H9 (cell line): ENCODE data around the gene ZNF593. TPM values are rescaled to one million over a fixed set of nuclear protein-coding genes. Genes with fewer than 3 reads are reported as not detected.

ENCODE experiments used
- DNase-seq: peaks from one replicate; pipeline ENCODE4 v3.0.0-alpha.2; 2017
- H2AFZ ChIP-seq: one replicate; pipeline ENCODE4 v1.6.1; 2013; ENCODE audit warnings: mild to moderate bottlenecking, low read length, control low read depth, moderate library complexity
- H2AK5ac ChIP-seq: 2 replicates; pipeline ENCODE4 v1.6.1; 2013; ENCODE audit warnings: low read length, control low read depth, mixed read lengths; ENCODE audit not compliant: insufficient read length
- H2BK120ac ChIP-seq: one replicate; pipeline ENCODE4 v1.6.1; 2013; ENCODE audit warnings: low read depth, mild to moderate bottlenecking, low read length, control low read depth, inconsistent platforms; ENCODE audit not compliant: poor library complexity, severe bottlenecking
- H2BK12ac ChIP-seq: 2 replicates; pipeline ENCODE4 v1.6.1; 2013; ENCODE audit warnings: low read length, control low read depth, mixed read lengths, low read depth; ENCODE audit not compliant: insufficient read length
- H2BK15ac ChIP-seq: 2 replicates; pipeline ENCODE4 v1.6.1; 2013; ENCODE audit warnings: low read depth, low read length, control low read depth
- H2BK20ac ChIP-seq: one replicate; pipeline ENCODE4 v1.6.1; 2013; ENCODE audit warnings: low read depth, mild to moderate bottlenecking, low read length, control low read depth, inconsistent platforms; ENCODE audit not compliant: poor library complexity, severe bottlenecking
- H2BK5ac ChIP-seq: 2 replicates; pipeline ENCODE4 v1.6.1; 2013; ENCODE audit warnings: low read length, control low read depth, mixed read lengths; ENCODE audit not compliant: insufficient read length
- H3K14ac ChIP-seq: 2 replicates; pipeline ENCODE4 v1.6.1; 2013; ENCODE audit warnings: low read length, control low read depth; ENCODE audit not compliant: insufficient read depth
- H3K18ac ChIP-seq: 2 replicates; pipeline ENCODE4 v1.6.1; 2013; ENCODE audit warnings: low read depth, mild to moderate bottlenecking, mixed read lengths, low read length, control low read depth; ENCODE audit not compliant: insufficient read length
- H3K23ac ChIP-seq: 2 replicates; pipeline ENCODE4 v1.6.1; 2013; ENCODE audit warnings: low read length, control low read depth, mixed read lengths, low read depth; ENCODE audit not compliant: insufficient read length
- H3K23me2 ChIP-seq: 2 replicates; pipeline ENCODE4 v1.6.1; 2013; ENCODE audit warnings: low read depth, mild to moderate bottlenecking, mixed read lengths, low read length, control low read depth; ENCODE audit not compliant: insufficient read length, poor library complexity, severe bottlenecking
- H3K27ac ChIP-seq: 2 replicates; pipeline ENCODE4 v1.5.1; 2013; ENCODE audit warnings: low read length, control low read depth, mixed read lengths, low read depth; ENCODE audit not compliant: insufficient read length
- H3K27me3 ChIP-seq: 2 replicates; pipeline ENCODE4 v1.6.1; 2013; ENCODE audit warnings: low read length, control low read depth, inconsistent platforms; ENCODE audit not compliant: insufficient read depth
- H3K4ac ChIP-seq: 2 replicates; pipeline ENCODE4 v1.6.1; 2013; ENCODE audit warnings: low read depth, mild to moderate bottlenecking, control low read depth, inconsistent platforms, low read length, moderate library complexity
- H3K4me1 ChIP-seq: 2 replicates; pipeline ENCODE4 v1.6.1; 2013; ENCODE audit warnings: low read length, control low read depth, inconsistent platforms; ENCODE audit not compliant: insufficient read depth
- H3K4me2 ChIP-seq: 2 replicates; pipeline ENCODE4 v1.6.1; 2013; ENCODE audit warnings: low read length, control low read depth, mixed read lengths; ENCODE audit not compliant: insufficient read length, insufficient read depth
- H3K56ac ChIP-seq: 2 replicates; pipeline ENCODE4 v1.6.1; 2013; ENCODE audit warnings: low read depth, mild to moderate bottlenecking, mixed read lengths, low read length, control low read depth; ENCODE audit not compliant: insufficient read length
- H3K79me1 ChIP-seq: 2 replicates; pipeline ENCODE4 v1.6.1; 2013; ENCODE audit warnings: low read depth, mild to moderate bottlenecking, moderate library complexity, low read length, control low read depth, inconsistent platforms; ENCODE audit not compliant: insufficient read depth, poor library complexity, severe bottlenecking
- H3K79me2 ChIP-seq: 2 replicates; pipeline ENCODE4 v1.6.1; 2013; ENCODE audit warnings: low read length, control low read depth, inconsistent platforms; ENCODE audit not compliant: insufficient read depth
- H3K9ac ChIP-seq: 2 replicates; pipeline ENCODE4 v1.6.1; 2013; ENCODE audit warnings: low read length, control low read depth, mixed read lengths; ENCODE audit not compliant: insufficient read length; ENCODE audit errors: extremely low read depth
- H3K9me3 ChIP-seq: one replicate; pipeline ENCODE4 v1.6.1; 2013; ENCODE audit warnings: low read depth, low read length, inconsistent platforms; ENCODE audit not compliant: control insufficient read depth
- H3T11ph ChIP-seq: one replicate; pipeline ENCODE4 v1.6.1; 2013; ENCODE audit warnings: mild to moderate bottlenecking, low read length, control low read depth, inconsistent platforms
- H4K20me1 ChIP-seq: one replicate; pipeline ENCODE4 v1.6.1; 2013; ENCODE audit not compliant: control insufficient read depth, insufficient read length, insufficient read depth
- H4K5ac ChIP-seq: 2 replicates; pipeline ENCODE4 v1.6.1; 2013; ENCODE audit warnings: low read depth, mild to moderate bottlenecking, mixed read lengths, low read length, control low read depth; ENCODE audit not compliant: insufficient read length
- H4K8ac ChIP-seq: replicated peaks from 2 replicates; pipeline ENCODE4 v1.6.1; 2013; ENCODE audit warnings: low read length, control low read depth, mixed read lengths, low read depth; ENCODE audit not compliant: insufficient read length
- H4K91ac ChIP-seq: 2 replicates; pipeline ENCODE4 v1.6.1; 2013; ENCODE audit warnings: low read depth, mild to moderate bottlenecking, moderate library complexity, mixed read lengths, low read length, control low read depth; ENCODE audit not compliant: insufficient read length
- H3K27ac Mint-ChIP-seq, 3 experiments: 2 replicates in 2 of 3; 3 replicates in 1 of 3; pipeline ENCODE4 v1.8.0; 2020 to 2021; ENCODE audit warnings: mixed read lengths in 3 of 3, mild to moderate bottlenecking in 1 of 3, moderate library complexity in 1 of 3
- H3K27me3 Mint-ChIP-seq: 2 replicates; pipeline ENCODE4 v1.8.0; 2021; ENCODE audit warnings: low read depth, mild to moderate bottlenecking, moderate library complexity, mixed read lengths
- H3K36me3 Mint-ChIP-seq, 3 experiments: 2 replicates in 2 of 3; 3 replicates in 1 of 3; pipeline ENCODE4 v1.8.0; 2020 to 2021; ENCODE audit warnings: low read depth in 3 of 3, mixed read lengths in 3 of 3; ENCODE audit not compliant: insufficient read depth in 1 of 3
- H3K4me1 Mint-ChIP-seq, 2 experiments: 2 replicates each; pipeline ENCODE4 v1.8.0; 2020; ENCODE audit warnings: mixed read lengths in 2 of 2
- H3K4me3 Mint-ChIP-seq, 2 experiments: 2 replicates in 1 of 2; 3 replicates in 1 of 2; pipeline ENCODE4 v1.8.0; 2020 to 2021; ENCODE audit warnings: mild to moderate bottlenecking in 2 of 2, mixed read lengths in 2 of 2, moderate library complexity in 1 of 2
- H3K9me3 Mint-ChIP-seq, 2 experiments: 2 replicates in 1 of 2; 3 replicates in 1 of 2; pipeline ENCODE4 v1.8.0; 2020; ENCODE audit warnings: mild to moderate bottlenecking in 2 of 2, mixed read lengths in 2 of 2, moderate library complexity in 1 of 2
- WGBS: extraction: QIAGEN DNeasy Blood & Tissue Kit; methylation state at CpG from one replicate; pipeline ENCODE4 v1.1.7; 2013; ENCODE audit warnings: missing lambda C conversion rate, low lambda C conversion rate, mixed read lengths; ENCODE audit not compliant: insufficient read length; ENCODE audit errors: extremely low coverage; 5-methylcytosine and 5-hydroxymethylcytosine counted together
- total RNA-seq: library from RNA; stranded (reverse); gene quantifications from 2 replicates; pipeline ENCODE4 v1.2.1, GENCODE V29; 2021
- TF ChIP-seq, protein P1 (sequence below): fragments of 200-600 bp; sonication (generic); conservative IDR thresholded peaks from 3 replicates; pipeline ENCODE4 v1.8.0; 2021; ENCODE audit warnings: antibody characterized with exemption, mild to moderate bottlenecking

Gene ZNF593
- total RNA-seq, 1 experiment from 2014 or later: 48.2 TPM

DNA sequence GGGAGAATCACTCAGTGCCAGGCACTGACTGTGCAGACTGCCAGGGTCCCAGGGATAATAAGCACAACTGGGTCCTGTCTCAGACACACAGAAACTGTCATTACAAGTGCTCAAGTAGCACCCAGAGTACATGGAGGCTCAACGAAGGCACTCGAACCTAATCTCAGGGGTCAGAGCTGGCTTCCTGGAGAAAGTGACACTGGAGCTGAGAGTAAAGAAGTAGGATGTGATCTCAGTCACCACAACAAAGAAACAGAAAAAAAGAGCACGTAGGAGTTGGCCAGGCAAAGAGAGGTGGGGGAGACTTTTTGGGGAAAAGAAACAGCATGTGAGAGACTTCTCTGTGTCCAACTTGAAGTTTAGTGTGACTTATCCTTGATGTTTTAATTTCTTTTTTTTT lies 22.0 kb downstream of the ZNF593 start:
- Histone ChIP-seq H3K9ac (no peak overlapping the region), H2BK12ac (no peak overlapping the region), H3K23me2 (no peaks in the 10 kb centered on the region), H3K9me3 (no peaks in the 10 kb centered on the region), H3K79me2 (no peaks in the 10 kb centered on the region), H2BK120ac (no peak overlapping the region), H2AK5ac (no peak overlapping the region), H3K23ac (no peak overlapping the region), H3K27ac (no peak overlapping the region), H3K56ac (no peak overlapping the region), H3K4me1 (no peaks in the 10 kb centered on the region), H3K14ac (no peak overlapping the region), H2AFZ (no peak overlapping the region), H2BK15ac (no peak overlapping the region), H2BK20ac (no peak overlapping the region), H3K27me3 (no peaks in the 10 kb centered on the region), H4K91ac (no peak overlapping the region), H4K5ac (no peak overlapping the region), H3K18ac (no peak overlapping the region), H3K4me2 (no peak overlapping the region), H4K20me1 (no peaks in the 10 kb centered on the region), H3T11ph (no peak overlapping the region), H2BK5ac (no peak overlapping the region), H3K79me1 (no peaks in the 10 kb centered on the region), H3K4ac (no peak overlapping the region), H4K8ac (no peak overlapping the region)
- Mint-ChIP-seq H3K9me3 (no peaks in the 10 kb centered on the region), H3K27ac (no peak overlapping the region), H3K36me3 (peaks cover 5 to 16% (median 6%) of the 10 kb centered on the region in 3 experiments; a peak in 5 of 7 replicates), H3K4me1 (peaks cover 13 to 19% of the 10 kb centered on the region in 2 experiments), H3K27me3 (peaks cover 2% of the 10 kb centered on the region), H3K4me3 (no peak overlapping the region; a peak in 1 of 5 replicates)
- TF ChIP-seq, protein P1, sequence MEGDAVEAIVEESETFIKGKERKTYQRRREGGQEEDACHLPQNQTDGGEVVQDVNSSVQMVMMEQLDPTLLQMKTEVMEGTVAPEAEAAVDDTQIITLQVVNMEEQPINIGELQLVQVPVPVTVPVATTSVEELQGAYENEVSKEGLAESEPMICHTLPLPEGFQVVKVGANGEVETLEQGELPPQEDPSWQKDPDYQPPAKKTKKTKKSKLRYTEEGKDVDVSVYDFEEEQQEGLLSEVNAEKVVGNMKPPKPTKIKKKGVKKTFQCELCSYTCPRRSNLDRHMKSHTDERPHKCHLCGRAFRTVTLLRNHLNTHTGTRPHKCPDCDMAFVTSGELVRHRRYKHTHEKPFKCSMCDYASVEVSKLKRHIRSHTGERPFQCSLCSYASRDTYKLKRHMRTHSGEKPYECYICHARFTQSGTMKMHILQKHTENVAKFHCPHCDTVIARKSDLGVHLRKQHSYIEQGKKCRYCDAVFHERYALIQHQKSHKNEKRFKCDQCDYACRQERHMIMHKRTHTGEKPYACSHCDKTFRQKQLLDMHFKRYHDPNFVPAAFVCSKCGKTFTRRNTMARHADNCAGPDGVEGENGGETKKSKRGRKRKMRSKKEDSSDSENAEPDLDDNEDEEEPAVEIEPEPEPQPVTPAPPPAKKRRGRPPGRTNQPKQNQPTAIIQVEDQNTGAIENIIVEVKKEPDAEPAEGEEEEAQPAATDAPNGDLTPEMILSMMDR: no peak
- no CpG with 5 or more reads among the region's 3 CpGs for WGBS
- no peak for DNase-seq
